HG02884 (cell line): ENCODE measurements around the gene SLC26A2.

ENCODE experiments used
- ATAC-seq: cut with Tn5 transposase; IDR thresholded peaks from one replicate; pipeline ENCODE4 v1.9.1; 2021; ENCODE audit warnings: mild to moderate bottlenecking, moderate library complexity; ENCODE audit not compliant: unreplicated experiment

Gene SLC26A2

GRCh38 chr5:149961186-149961685, 678 bp downstream of the SLC26A2 start:
- peak; percentile 2 for ATAC-seq

DNA sequence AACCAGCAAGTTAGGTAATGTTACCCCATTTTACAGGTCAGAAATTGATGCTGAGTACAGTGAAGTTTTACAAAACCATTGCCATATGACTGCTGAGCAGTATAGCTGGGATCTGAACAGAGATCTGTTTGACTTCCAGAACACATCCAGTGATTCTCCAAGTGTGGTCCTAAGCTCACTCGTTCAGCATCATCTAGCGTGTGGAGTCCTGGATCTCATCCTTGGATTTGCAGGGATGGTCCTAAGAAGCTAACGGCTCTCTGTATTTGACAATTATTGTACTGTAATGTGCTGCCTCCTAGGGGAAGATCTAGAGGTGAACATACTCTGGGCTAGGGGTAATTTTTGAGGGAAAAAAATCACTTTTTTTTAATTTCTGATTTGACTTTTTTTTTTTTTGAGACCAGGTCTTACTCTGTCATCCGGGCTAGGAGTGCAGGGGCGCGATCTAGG, 1.4 kb downstream of the SLC26A2 start:
- no peak for ATAC-seq

- no peak for ATAC-seq
Measured at GRCh38 chr5:149962601-149963300, 2.2 kb downstream of the SLC26A2 start.

- ATAC-seq: no peak
Measured at GRCh38 chr5:149963729-149964128, 3.2 kb downstream of the SLC26A2 start.

DNA sequence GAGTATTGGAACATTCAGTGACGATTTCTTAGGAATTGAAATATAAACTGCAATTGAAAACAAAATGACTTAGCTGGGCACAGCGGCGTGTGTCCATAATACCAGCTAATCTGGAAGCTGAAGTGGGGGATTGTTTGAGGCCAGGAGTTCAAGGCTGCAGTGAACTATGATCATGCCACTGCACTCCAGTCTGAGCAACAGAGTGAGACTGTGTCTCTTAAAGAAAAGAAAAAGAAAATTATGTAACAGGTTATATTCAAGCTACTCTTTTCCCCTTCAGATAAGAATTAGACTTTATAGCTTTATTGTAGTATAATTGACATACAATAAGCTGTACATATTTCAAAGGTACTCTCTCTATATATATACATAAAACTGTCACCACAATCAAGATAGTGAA, 6.4 kb downstream of the SLC26A2 start:
- no peak for ATAC-seq

DNA sequence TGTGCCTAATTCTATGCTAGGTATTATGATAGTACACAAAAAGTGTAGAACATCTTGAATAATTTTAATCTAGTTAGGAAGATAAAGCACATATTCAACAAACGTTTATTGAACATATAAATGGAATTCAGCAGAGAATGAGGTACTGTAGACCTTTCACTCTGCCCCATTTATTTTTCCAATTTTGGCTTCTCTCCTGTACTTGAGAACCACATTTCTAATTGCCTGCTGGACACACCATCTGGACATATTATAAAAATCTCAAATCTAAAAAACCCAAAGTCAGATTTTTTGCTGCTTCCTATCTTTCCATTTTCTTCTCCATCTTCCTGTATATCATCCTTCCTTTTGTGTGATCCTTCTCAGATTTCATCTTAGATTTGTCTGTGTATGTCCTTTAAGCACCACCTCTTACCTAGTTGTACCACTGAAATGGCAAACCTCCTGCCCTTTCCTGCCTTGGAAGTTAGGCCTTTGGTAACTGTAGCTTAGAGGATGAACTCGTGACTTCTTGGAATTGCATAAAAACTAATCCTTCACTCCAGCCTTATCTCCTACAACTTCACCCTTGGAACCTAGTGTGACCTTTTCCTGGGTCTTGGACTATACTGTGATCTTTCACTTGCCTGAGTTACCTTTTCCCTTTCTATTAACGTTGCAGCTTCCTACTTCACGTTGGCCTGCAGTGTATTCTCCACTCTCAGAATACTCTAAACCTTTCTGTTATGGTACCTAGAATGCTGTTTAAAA, 8.8 kb downstream of the SLC26A2 start:
- ATAC-seq: no peak

GRCh38 chr5:149975409-149975808, 14.9 kb downstream of the SLC26A2 start:
- no peak for ATAC-seq

GRCh38 chr5:149979896-149980295, 19.3 kb downstream of the SLC26A2 start:
- no peak for ATAC-seq

- ATAC-seq: no peak
Measured at GRCh38 chr5:149981206-149981605, 20.6 kb downstream of the SLC26A2 start.

GRCh38 chr5:149982505-149982904, 21.9 kb downstream of the SLC26A2 start:
- ATAC-seq: no peak

DNA sequence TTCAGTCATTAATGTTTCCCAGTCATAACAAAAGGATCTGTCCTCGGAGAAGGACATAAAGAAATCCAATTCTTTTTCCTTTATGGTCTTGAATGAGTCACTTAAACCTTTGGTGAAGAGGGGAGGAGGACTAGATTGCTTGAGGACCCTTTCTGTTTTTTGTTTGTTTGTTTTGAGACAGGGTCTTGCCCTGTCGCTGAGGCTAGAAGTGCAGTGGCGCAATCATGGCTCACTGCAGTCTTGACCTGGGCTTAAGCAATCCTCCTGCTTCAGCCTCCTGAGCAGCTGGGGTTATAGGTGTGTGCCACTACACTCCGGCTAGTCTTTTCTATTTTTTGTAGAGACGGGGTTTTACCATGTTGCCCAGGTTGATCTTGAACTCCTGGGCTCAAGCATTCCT, 27.6 kb downstream of the SLC26A2 start:
- no peak for ATAC-seq

DNA sequence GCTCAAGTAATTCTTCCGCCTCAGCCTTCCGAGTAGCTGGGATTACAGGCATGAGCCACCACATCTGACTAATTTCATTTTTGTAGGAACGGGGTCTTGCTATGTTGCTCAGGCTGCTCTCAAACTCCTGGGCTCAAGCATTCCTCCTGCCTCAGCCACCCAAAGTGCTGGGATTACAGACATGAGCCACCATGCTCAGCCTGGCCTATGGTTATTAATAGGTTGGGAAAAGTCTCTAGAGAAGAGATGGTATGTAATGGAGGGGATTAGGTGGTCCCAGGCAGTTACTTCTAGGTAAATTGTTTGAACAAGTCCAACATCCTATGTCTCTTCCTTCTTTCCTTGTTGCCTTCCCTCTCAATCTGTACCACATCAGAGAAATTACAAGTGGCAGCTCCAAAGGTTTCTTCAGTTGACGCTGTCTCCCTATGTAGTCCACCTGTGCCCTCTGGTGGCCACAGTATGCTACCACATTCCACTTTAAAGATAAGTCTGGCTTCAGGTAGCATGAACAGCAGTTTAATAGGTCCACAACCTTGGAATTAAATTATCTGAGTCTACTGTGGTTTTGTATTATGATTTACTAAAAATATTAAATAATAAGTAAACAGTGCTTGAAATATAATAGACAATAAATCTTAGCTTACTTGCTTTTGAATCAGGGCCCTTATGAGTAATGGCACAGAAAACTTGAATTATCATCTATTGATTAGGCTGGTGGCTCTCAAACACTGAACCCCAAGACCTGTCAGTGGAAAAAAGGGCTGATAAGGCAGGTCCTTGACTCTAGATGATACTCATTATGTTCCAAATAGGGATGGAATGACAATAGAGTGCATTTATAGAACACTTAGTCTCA, 30.2 kb downstream of the SLC26A2 start:
- ATAC-seq: peak; percentile 69

GRCh38 chr5:149993471-149993870, 32.9 kb downstream of the SLC26A2 start:
- ATAC-seq: no peak

GRCh38 chr5:149995385-149996204, 35.0 kb downstream of the SLC26A2 start:
- ATAC-seq: no peak

DNA sequence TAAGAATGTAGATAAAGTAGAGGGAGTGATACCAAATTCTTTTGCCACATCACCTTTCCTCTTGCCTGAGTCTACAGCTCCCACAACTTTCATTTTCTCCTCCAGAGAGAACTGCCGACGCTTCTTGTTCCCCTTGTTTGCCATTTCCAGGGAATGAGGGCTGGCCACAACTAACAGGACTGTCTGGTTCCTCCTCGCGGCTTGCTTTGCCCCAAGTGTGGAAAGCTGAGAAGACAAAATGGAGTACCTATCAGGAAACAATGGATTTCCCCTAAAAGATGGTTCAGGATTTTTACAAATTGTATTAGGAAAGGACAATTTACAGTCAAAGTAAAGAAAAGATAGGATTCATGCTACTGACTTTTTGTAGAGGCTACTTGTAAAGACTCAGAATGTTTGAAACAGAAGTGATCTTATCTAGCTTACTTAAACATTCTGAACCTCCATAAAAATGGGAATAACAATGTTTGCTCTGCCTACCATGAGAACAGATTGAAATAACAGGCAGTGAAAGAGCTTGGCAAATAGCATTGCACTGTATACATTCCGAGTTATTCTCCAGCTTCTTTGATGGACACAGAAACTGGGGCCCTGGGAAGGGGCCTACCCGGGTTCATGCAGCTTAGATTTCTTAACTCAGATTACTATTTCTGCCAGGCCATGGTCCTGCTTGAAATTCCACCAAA, 35.8 kb downstream of the SLC26A2 start:
- ATAC-seq: no peak

DNA sequence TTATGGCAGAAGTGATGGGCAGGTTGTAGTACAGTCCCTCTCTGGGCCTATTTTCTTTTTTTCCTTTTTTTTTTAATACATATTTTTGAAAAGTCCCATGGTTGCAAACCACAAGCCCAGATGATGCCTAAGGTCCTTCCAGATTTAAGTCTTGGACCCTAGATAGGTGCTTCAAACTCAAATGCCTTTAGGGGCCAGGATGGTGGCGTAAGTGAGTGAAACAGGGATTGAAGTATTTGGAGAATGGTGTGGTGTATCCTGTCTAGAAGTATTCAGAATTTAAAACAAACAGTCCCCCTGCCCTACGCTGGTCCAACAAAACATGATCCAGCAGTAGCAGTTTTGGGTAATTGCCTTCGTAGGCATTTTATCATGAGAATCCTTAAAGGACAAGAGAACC, 37.7 kb downstream of the SLC26A2 start:
- no peak for ATAC-seq

DNA sequence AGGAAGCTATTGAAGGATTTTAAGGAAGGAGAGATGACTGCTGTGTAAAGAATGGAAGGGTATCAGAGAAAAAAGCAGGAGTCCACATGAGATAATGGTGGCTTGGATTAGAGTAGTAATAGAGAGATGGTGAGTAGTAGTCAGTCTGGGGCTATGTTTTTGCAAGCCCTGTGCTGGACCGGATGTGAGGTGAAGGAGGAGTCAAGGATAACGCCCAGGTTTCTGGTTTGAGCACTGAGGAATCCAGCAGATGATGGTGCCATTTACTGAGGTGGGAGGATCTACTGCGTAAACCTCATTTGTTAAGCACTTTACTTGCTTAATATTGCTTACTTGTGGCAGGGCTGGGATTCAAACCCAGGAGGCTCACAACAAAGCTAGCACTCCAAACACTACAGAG, 38.8 kb downstream of the SLC26A2 start:
- no peak for ATAC-seq

DNA sequence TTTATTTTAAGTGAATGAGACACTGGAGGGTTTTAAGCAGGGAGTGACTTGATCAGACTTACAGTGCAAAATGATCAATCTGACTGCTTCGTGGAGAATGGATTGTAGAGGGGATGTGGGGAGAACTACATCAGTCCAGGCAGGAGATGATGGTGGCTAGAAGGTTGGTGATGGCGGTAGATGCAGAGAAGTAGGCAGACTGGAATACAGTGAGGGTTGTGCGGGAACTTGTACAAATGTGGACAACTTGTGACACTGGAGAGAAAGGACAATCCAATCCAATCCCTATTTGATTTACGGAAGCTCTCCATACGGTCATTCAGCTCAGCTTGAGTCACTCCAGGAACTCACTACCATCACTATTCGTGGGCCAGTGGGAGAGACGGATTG, 39.3 kb downstream of the SLC26A2 start:
- ATAC-seq: no peak

- peak; percentile 86 for ATAC-seq
Measured at GRCh38 chr5:150000256-150000989, 39.9 kb downstream of the SLC26A2 start, which contains the start of the genes HMGXB3 and TIGD6. TSS of gene HMGXB3 (plus strand) at chr5:150000739. CDS start at chr5:150004853, 4,114 bp downstream. TSS of gene TIGD6 (minus strand) at chr5:150000654. CDS start at chr5:149996348, 4,306 bp downstream.
